ENCODE results near the gene SCN2A.
A peak's percentile ranks its signal among the peaks of the same experiment; 100 is the strongest.

The SCN2A gene

GRCh38 chr2:165293440-165294420, 54.5 kb downstream of the SCN2A start:
- TF ChIP-seq, protein P1, sequence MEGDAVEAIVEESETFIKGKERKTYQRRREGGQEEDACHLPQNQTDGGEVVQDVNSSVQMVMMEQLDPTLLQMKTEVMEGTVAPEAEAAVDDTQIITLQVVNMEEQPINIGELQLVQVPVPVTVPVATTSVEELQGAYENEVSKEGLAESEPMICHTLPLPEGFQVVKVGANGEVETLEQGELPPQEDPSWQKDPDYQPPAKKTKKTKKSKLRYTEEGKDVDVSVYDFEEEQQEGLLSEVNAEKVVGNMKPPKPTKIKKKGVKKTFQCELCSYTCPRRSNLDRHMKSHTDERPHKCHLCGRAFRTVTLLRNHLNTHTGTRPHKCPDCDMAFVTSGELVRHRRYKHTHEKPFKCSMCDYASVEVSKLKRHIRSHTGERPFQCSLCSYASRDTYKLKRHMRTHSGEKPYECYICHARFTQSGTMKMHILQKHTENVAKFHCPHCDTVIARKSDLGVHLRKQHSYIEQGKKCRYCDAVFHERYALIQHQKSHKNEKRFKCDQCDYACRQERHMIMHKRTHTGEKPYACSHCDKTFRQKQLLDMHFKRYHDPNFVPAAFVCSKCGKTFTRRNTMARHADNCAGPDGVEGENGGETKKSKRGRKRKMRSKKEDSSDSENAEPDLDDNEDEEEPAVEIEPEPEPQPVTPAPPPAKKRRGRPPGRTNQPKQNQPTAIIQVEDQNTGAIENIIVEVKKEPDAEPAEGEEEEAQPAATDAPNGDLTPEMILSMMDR (IDR thresholded peaks at IDR 0.05; ENCODE audit: low read depth, low read length), result peak; percentile 40
- no peak overlapping the region for H3K4me3 ChIP-seq (ENCODE audit: low read depth, low read length)

GRCh38 chr2:165294912-165295311, 55.7 kb downstream of the SCN2A start:
- TF ChIP-seq, protein P1 (IDR thresholded peaks at IDR 0.05; ENCODE audit: low read depth, low read length), result no peak
- H3K4me3 ChIP-seq (ENCODE audit: low read depth, low read length), result no peak overlapping the region

DNA sequence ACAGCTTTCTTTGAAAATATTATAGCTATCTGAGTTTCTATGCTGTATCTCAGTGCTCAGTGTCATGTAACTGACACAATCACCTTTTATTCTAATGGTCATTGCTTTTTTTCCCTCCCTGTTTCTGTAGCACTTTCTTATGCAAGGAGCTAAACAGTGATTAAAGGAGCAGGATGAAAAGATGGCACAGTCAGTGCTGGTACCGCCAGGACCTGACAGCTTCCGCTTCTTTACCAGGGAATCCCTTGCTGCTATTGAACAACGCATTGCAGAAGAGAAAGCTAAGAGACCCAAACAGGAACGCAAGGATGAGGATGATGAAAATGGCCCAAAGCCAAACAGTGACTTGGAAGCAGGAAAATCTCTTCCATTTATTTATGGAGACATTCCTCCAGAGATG, 56.4 kb downstream of the SCN2A start:
- TF ChIP-seq, protein P1 (IDR thresholded peaks at IDR 0.05; ENCODE audit: low read depth, low read length), result no peak
- no peak overlapping the region for H3K4me3 ChIP-seq (ENCODE audit: low read depth, low read length)

GRCh38 chr2:165305391-165306096, 66.3 kb downstream of the SCN2A start:
- no peak overlapping the region for H3K4me3 ChIP-seq (ENCODE audit: low read depth, low read length)
- TF ChIP-seq, protein P1 (IDR thresholded peaks at IDR 0.05; ENCODE audit: low read depth, low read length), result no peak

- TF ChIP-seq, protein P1 (IDR thresholded peaks at IDR 0.05; ENCODE audit: low read depth, low read length), result no peak
Observed at GRCh38 chr2:165307317-165307716, 68.1 kb downstream of the SCN2A start.

GRCh38 chr2:165311949-165312348, 72.7 kb downstream of the SCN2A start:
- H3K4me3 ChIP-seq (ENCODE audit: low read depth, low read length), result no peak overlapping the region
- TF ChIP-seq, protein P1 (IDR thresholded peaks at IDR 0.05; ENCODE audit: low read depth, low read length), result no peak

More at GRCh38 chr2:165307317-165307716, 68.1 kb downstream of the SCN2A start:
- no peak overlapping the region for H3K4me3 ChIP-seq (ENCODE audit: low read depth, low read length)

- H3K4me3 ChIP-seq (ENCODE audit: low read depth, low read length), result no peak overlapping the region
- TF ChIP-seq, protein P1 (IDR thresholded peaks at IDR 0.05; ENCODE audit: low read depth, low read length), result no peak
Observed at GRCh38 chr2:165312999-165313398, 73.8 kb downstream of the SCN2A start.

All from WI38 (cell line).